Fibroblast of lung (primary cell): Measurements from ENCODE around the gene PGM2L1. TPM values are rescaled to one million over a fixed set of nuclear protein-coding genes. Genes with fewer than 3 reads are reported as not detected.

Experiments
- DNase-seq, 2 donors: peaks; one replicate each; pipeline versions ENCODE4 v3.0.0 to v3.0.0-alpha.2; 2010; ENCODE audit warnings: low read depth in 2 of 2
- H2AFZ ChIP-seq: 2 replicates; pipeline ENCODE4 v1.5.1; 2012; ENCODE audit warnings: low read length, control low read depth, inconsistent platforms
- H3K27ac ChIP-seq: 2 replicates; pipeline ENCODE4 v1.5.1; 2011; ENCODE audit warnings: low read length, control low read depth; ENCODE audit not compliant: insufficient read depth
- H3K27me3 ChIP-seq: 2 replicates; pipeline ENCODE4 v1.5.1; 2011; ENCODE audit warnings: mild to moderate bottlenecking, low read length; ENCODE audit not compliant: control insufficient read depth, insufficient read depth
- H3K36me3 ChIP-seq: 2 replicates; pipeline ENCODE4 v1.5.1; 2011; ENCODE audit warnings: low read length; ENCODE audit not compliant: control insufficient read depth, insufficient read depth
- H3K4me1 ChIP-seq: 2 replicates; pipeline ENCODE4 v1.5.1; 2011; ENCODE audit warnings: low read length; ENCODE audit not compliant: control insufficient read depth, insufficient read depth; ENCODE audit errors: extremely low read depth
- H3K4me2 ChIP-seq: 2 replicates; pipeline ENCODE4 v1.5.1; 2011; ENCODE audit warnings: low read length, control low read depth; ENCODE audit not compliant: insufficient read depth; ENCODE audit errors: extremely low read depth
- H3K4me3 ChIP-seq, 4 experiments: fragments of 200-600 bp in 1 of 4; sonication (generic) in 1 of 4; replicated peaks in 1 of 4; 2 replicates each; pipeline ENCODE4 v1.5.1; 2011 to 2016; ENCODE audit warnings: low read length in 4 of 4, low read depth in 3 of 4, mild to moderate bottlenecking in 3 of 4, control low read depth in 2 of 4, inconsistent platforms in 1 of 4, mixed read lengths in 1 of 4; ENCODE audit not compliant: insufficient read depth in 1 of 4; ENCODE audit errors: control extremely low read depth in 1 of 4
- H3K79me2 ChIP-seq: 2 replicates; pipeline ENCODE4 v1.5.1; 2012; ENCODE audit warnings: mild to moderate bottlenecking, low read length, inconsistent platforms; ENCODE audit not compliant: control insufficient read depth, insufficient read depth
- H3K9ac ChIP-seq: 2 replicates; pipeline ENCODE4 v1.5.1; 2011; ENCODE audit warnings: mild to moderate bottlenecking, low read length, control low read depth; ENCODE audit not compliant: insufficient read depth
- H3K9me3 ChIP-seq: 2 replicates; pipeline ENCODE4 v1.5.1; 2012; ENCODE audit warnings: low read depth, low read length; ENCODE audit not compliant: control insufficient read depth, insufficient read depth
- H4K20me1 ChIP-seq: 2 replicates; pipeline ENCODE4 v1.5.1; 2011; ENCODE audit warnings: low read length; ENCODE audit not compliant: control insufficient read depth, insufficient read depth; ENCODE audit errors: extremely low read depth
- CTCF ChIP-seq, 2 donors: IDR thresholded peaks in 1 of 2; conservative IDR thresholded peaks in 1 of 2; 1 replicate in 1 of 2; 2 replicates in 1 of 2; pipeline ENCODE4 v1.5.1; 2011 to 2012; ENCODE audit warnings: low read length in 2 of 2, control low read depth in 1 of 2, inconsistent platforms in 1 of 2, low read depth in 1 of 2, mild to moderate bottlenecking in 1 of 2
- EZH2 ChIP-seq: IDR thresholded peaks from 2 replicates; pipeline ENCODE4 v1.5.1; 2012; ENCODE audit warnings: low read length, control low read depth, mild to moderate bottlenecking; ENCODE audit errors: missing control alignments
- polyA minus RNA-seq: library from RNA; depleted of rRNA, polyadenylated mRNA; stranded (reverse); fragments of >200 nt; gene quantifications from 2 replicates; pipeline ENCODE4 v1.2.3, GENCODE V29; 2011; ENCODE audit warnings: low replicate concordance
- polyA plus RNA-seq, 2 donors: library from polyadenylated mRNA; depleted of rRNA in 1 of 2; stranded (reverse) in 1 of 2; unstranded in 1 of 2; fragments of >200 nt; gene quantifications; 2 replicates each; pipeline ENCODE4 v1.2.1, GENCODE V29; 2011 to 2012; ENCODE audit warnings: missing spikeins in 1 of 2
- total RNA-seq: library from RNA; depleted of rRNA; stranded (reverse); fragments of >200 nt; gene quantifications from 2 replicates; pipeline ENCODE4 v1.2.1, GENCODE V29; 2014

Gene PGM2L1
- total RNA-seq (3.1 and 4.1 TPM in 2 replicates), polyA plus RNA-seq (1.3 and 1.4 TPM in 2 replicates), polyA minus RNA-seq (0.04 TPM in 1 of 2 replicates, not detected in the other)
- polyA plus RNA-seq (2012) = 1.1 and 1.3 TPM in 2 replicates

- Histone ChIP-seq H3K9me3 (no peaks in the 10 kb centered on the region), H3K36me3 (no peaks in the 10 kb centered on the region), H3K9ac (peak within 1 kb of the TSS; percentile 75), H3K4me3 (peak within 1 kb of the TSS; percentile 70 to 92 (median 85)), H3K79me2 (no peaks in the 10 kb centered on the region), H2AFZ (peak within 1 kb of the TSS; percentile 99), H3K4me2 (peak within 1 kb of the TSS; percentile 93), H3K27ac (peak within 1 kb of the TSS; percentile 73), H3K4me1 (peaks cover 2% of the 10 kb centered on the region), H3K27me3 (no peaks in the 10 kb centered on the region), H4K20me1 (no peaks in the 10 kb centered on the region)
- TF ChIP-seq CTCF (conservative IDR thresholded peaks at IDR 0.05 in 1 of 2, IDR thresholded peaks at IDR 0.05 in 1 of 2; ENCODE audit: low read depth in 1 of 2, low read length in 2 of 2) = no peak
- TF ChIP-seq EZH2 = no peak
- peak; percentile 91 to 92 for DNase-seq
Observed at GRCh38 chr11:74398244-74399159, at the start of gene PGM2L1. Gene PGM2L1 (minus strand): TSS chr11:74398433. CDS start chr11:74398161, 272 bp downstream.

- Histone ChIP-seq H2AFZ (no peak overlapping the region), H3K4me3 (no peak overlapping the region), H3K4me2 (no peak overlapping the region), H4K20me1 (no peaks in the 10 kb centered on the region), H3K79me2 (no peaks in the 10 kb centered on the region), H3K9me3 (no peaks in the 10 kb centered on the region), H3K27ac (no peak overlapping the region), H3K27me3 (no peaks in the 10 kb centered on the region), H3K36me3 (no peaks in the 10 kb centered on the region), H3K4me1 (peaks cover 2% of the 10 kb centered on the region), H3K9ac (no peak overlapping the region)
- DNase-seq = no peak
- TF ChIP-seq EZH2 = no peak
- no peak for TF ChIP-seq CTCF (conservative IDR thresholded peaks at IDR 0.05 in 1 of 2, IDR thresholded peaks at IDR 0.05 in 1 of 2; ENCODE audit: low read depth in 1 of 2, low read length in 2 of 2)
Observed at GRCh38 chr11:74447720-74448119, 49.5 kb upstream of the PGM2L1 start.

DNA sequence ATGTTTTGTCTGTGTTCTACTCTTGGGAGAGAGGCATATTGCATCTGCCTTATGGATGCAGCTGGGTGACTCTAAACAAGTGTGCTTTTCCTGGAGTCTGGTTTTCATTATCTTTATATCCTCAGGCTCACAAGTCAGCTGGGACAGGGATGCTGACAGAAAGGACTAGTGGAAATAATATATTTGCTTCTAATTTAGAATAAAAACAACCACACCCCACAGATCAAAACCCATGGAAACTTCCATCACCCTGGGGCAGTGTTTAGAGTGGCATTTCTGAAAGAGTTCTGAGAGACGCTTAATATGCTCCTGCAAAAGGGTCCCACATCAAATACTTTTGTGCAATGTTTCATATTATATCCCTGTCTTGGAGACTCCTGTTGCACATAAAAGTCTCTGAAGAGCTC, 48.3 kb upstream of the PGM2L1 start:
- H3K4me1 ChIP-seq = peaks cover 2% of the 10 kb centered on the region
- no peak overlapping the region for H3K4me2 ChIP-seq
- DNase-seq = no peak
- no peaks in the 10 kb centered on the region for H3K79me2 ChIP-seq
- H3K36me3 ChIP-seq = no peaks in the 10 kb centered on the region
- no peak overlapping the region for H3K9ac ChIP-seq
- H3K4me3 ChIP-seq = no peak overlapping the region
- TF ChIP-seq EZH2 (no peak), CTCF (conservative IDR thresholded peaks at IDR 0.05 in 1 of 2, IDR thresholded peaks at IDR 0.05 in 1 of 2; ENCODE audit: low read depth in 1 of 2, low read length in 2 of 2) (no peak)
- H3K9me3 ChIP-seq = no peaks in the 10 kb centered on the region
- no peak overlapping the region for H3K27ac ChIP-seq
- H3K27me3 ChIP-seq = no peaks in the 10 kb centered on the region
- no peak overlapping the region for H2AFZ ChIP-seq
- H4K20me1 ChIP-seq = no peaks in the 10 kb centered on the region
